ENCODE measurements around the gene KDM1A.
A peak's percentile ranks its signal among the peaks of the same experiment; 100 is the strongest.

KDM1A gene

DNA sequence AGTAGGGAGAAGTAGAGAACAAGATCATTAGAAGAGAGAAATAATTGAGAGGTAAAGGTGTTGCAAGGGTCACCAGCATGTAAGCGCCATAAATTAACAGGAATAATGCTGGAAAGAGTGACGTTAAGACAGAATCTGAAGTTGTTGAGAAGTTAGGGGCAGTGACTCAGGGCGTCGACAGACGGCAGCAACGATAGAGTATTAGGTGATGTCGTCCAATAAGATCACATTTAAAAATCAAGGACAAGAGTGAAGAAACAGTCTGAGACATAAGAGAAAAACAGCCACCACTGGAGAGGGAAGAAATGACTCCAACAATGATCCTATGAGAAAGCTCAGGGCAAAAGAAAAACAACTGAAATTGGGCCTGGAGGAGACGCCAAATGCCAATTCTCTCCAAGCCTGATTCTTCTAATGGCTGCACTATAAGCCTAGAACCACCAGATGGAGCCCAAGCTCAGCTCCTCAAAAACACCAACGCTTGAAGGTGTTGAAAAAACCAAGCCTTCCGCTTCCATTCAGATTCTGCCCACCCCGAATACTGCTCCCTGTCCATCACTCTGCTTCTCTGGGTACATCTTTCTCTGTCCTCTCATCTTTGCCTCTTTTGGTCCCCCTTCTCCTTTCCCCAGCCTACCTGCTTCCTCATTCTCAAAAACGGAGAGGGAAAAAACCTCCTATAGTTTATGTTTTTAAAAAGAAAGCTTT is 79.3 kb downstream of the KDM1A start (continued):
- TF ChIP-seq KLF10 (tag by site-specific recombination; IDR thresholded peaks at IDR 0.05): no peak
- TF ChIP-seq ZNF132 (tag by site-specific recombination; IDR thresholded peaks at IDR 0.05; ENCODE audit: borderline replicate concordance): no peak
- no peak for TF ChIP-seq ZNF311 (tag by site-specific recombination; IDR thresholded peaks at IDR 0.05; ENCODE audit: borderline replicate concordance)
- no peak for TF ChIP-seq ZNF350 (tag by site-specific recombination; IDR thresholded peaks at IDR 0.05)
- no peak for TF ChIP-seq HOXA7 (CRISPR knock-in tag; IDR thresholded peaks at IDR 0.05; ENCODE audit: borderline replicate concordance)
- no peak for TF ChIP-seq ZBTB48 (tag by site-specific recombination; IDR thresholded peaks at IDR 0.05)
- TF ChIP-seq BCL11B (tag by site-specific recombination; IDR thresholded peaks at IDR 0.05; ENCODE audit: low read depth): no peak
- TF ChIP-seq ZNF157 (tag by site-specific recombination; IDR thresholded peaks at IDR 0.05): no peak
- TF ChIP-seq ZNF19 (tag by site-specific recombination; IDR thresholded peaks at IDR 0.05; ENCODE audit: low read depth): no peak
- TF ChIP-seq ZNF658 (tag by site-specific recombination; IDR thresholded peaks at IDR 0.05): no peak
- TF ChIP-seq ZNF341 (tag by site-specific recombination; IDR thresholded peaks at IDR 0.05; ENCODE audit: low read depth): no peak
- no peak for TF ChIP-seq ZNF555 (tag by site-specific recombination; conservative IDR thresholded peaks at IDR 0.05)
- TF ChIP-seq, protein P1, sequence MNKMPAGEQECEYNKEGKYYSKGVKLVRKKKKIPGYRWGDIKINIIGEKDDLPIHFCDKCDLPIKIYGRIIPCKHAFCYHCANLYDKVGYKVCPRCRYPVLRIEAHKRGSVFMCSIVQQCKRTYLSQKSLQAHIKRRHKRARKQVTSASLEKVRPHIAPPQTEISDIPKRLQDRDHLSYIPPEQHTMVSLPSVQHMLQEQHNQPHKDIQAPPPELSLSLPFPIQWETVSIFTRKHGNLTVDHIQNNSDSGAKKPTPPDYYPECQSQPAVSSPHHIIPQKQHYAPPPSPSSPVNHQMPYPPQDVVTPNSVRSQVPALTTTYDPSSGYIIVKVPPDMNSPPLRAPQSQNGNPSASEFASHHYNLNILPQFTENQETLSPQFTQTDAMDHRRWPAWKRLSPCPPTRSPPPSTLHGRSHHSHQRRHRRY (tag by site-specific recombination; IDR thresholded peaks at IDR 0.05): no peak
- TF ChIP-seq, protein P2, sequence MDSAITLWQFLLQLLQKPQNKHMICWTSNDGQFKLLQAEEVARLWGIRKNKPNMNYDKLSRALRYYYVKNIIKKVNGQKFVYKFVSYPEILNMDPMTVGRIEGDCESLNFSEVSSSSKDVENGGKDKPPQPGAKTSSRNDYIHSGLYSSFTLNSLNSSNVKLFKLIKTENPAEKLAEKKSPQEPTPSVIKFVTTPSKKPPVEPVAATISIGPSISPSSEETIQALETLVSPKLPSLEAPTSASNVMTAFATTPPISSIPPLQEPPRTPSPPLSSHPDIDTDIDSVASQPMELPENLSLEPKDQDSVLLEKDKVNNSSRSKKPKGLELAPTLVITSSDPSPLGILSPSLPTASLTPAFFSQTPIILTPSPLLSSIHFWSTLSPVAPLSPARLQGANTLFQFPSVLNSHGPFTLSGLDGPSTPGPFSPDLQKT (IDR thresholded peaks at IDR 0.05; ENCODE audit: borderline replicate concordance, low read depth, low read length): no peak
- peak; percentile 97 for TF ChIP-seq ZBTB20 (tag by site-specific recombination; IDR thresholded peaks at IDR 0.05)
- TF ChIP-seq KLF1 (tag by site-specific recombination; IDR thresholded peaks at IDR 0.05): no peak
- TF ChIP-seq, protein P3, sequence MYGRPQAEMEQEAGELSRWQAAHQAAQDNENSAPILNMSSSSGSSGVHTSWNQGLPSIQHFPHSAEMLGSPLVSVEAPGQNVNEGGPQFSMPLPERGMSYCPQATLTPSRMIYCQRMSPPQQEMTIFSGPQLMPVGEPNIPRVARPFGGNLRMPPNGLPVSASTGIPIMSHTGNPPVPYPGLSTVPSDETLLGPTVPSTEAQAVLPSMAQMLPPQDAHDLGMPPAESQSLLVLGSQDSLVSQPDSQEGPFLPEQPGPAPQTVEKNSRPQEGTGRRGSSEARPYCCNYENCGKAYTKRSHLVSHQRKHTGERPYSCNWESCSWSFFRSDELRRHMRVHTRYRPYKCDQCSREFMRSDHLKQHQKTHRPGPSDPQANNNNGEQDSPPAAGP (tag by site-specific recombination; IDR thresholded peaks at IDR 0.05): no peak
- TF ChIP-seq GLIS2 (tag by site-specific recombination; IDR thresholded peaks at IDR 0.05): no peak
- peak; percentile 31 for TF ChIP-seq SETDB1 (IDR thresholded peaks at IDR 0.05; ENCODE audit: insufficient read length, low read length)
- TF ChIP-seq, protein P4, sequence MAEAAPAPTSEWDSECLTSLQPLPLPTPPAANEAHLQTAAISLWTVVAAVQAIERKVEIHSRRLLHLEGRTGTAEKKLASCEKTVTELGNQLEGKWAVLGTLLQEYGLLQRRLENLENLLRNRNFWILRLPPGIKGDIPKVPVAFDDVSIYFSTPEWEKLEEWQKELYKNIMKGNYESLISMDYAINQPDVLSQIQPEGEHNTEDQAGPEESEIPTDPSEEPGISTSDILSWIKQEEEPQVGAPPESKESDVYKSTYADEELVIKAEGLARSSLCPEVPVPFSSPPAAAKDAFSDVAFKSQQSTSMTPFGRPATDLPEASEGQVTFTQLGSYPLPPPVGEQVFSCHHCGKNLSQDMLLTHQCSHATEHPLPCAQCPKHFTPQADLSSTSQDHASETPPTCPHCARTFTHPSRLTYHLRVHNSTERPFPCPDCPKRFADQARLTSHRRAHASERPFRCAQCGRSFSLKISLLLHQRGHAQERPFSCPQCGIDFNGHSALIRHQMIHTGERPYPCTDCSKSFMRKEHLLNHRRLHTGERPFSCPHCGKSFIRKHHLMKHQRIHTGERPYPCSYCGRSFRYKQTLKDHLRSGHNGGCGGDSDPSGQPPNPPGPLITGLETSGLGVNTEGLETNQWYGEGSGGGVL (tag by site-specific recombination; IDR thresholded peaks at IDR 0.05): no peak
- TF ChIP-seq ZNF24 (tag by site-specific recombination; IDR thresholded peaks at IDR 0.05): 0 out of 2 replicates have a peak, but pooled peaks have one; percentile 41
- TF ChIP-seq, protein P5, sequence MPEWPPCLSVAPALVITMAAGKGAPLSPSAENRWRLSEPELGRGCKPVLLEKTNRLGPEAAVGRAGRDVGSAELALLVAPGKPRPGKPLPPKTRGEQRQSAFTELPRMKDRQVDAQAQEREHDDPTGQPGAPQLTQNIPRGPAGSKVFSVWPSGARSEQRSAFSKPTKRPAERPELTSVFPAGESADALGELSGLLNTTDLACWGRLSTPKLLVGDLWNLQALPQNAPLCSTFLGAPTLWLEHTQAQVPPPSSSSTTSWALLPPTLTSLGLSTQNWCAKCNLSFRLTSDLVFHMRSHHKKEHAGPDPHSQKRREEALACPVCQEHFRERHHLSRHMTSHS (tag by site-specific recombination; IDR thresholded peaks at IDR 0.05): no peak
- TF ChIP-seq, protein P6, sequence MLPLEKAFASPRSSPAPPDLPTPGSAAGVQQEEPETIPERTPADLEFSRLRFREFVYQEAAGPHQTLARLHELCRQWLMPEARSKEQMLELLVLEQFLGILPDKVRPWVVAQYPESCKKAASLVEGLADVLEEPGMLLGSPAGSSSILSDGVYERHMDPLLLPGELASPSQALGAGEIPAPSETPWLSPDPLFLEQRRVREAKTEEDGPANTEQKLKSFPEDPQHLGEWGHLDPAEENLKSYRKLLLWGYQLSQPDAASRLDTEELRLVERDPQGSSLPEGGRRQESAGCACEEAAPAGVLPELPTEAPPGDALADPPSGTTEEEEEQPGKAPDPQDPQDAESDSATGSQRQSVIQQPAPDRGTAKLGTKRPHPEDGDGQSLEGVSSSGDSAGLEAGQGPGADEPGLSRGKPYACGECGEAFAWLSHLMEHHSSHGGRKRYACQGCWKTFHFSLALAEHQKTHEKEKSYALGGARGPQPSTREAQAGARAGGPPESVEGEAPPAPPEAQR (tag by site-specific recombination; IDR thresholded peaks at IDR 0.05): no peak
- no peak for TF ChIP-seq ZNF548 (tag by site-specific recombination; IDR thresholded peaks at IDR 0.05)
- TF ChIP-seq, protein P7, sequence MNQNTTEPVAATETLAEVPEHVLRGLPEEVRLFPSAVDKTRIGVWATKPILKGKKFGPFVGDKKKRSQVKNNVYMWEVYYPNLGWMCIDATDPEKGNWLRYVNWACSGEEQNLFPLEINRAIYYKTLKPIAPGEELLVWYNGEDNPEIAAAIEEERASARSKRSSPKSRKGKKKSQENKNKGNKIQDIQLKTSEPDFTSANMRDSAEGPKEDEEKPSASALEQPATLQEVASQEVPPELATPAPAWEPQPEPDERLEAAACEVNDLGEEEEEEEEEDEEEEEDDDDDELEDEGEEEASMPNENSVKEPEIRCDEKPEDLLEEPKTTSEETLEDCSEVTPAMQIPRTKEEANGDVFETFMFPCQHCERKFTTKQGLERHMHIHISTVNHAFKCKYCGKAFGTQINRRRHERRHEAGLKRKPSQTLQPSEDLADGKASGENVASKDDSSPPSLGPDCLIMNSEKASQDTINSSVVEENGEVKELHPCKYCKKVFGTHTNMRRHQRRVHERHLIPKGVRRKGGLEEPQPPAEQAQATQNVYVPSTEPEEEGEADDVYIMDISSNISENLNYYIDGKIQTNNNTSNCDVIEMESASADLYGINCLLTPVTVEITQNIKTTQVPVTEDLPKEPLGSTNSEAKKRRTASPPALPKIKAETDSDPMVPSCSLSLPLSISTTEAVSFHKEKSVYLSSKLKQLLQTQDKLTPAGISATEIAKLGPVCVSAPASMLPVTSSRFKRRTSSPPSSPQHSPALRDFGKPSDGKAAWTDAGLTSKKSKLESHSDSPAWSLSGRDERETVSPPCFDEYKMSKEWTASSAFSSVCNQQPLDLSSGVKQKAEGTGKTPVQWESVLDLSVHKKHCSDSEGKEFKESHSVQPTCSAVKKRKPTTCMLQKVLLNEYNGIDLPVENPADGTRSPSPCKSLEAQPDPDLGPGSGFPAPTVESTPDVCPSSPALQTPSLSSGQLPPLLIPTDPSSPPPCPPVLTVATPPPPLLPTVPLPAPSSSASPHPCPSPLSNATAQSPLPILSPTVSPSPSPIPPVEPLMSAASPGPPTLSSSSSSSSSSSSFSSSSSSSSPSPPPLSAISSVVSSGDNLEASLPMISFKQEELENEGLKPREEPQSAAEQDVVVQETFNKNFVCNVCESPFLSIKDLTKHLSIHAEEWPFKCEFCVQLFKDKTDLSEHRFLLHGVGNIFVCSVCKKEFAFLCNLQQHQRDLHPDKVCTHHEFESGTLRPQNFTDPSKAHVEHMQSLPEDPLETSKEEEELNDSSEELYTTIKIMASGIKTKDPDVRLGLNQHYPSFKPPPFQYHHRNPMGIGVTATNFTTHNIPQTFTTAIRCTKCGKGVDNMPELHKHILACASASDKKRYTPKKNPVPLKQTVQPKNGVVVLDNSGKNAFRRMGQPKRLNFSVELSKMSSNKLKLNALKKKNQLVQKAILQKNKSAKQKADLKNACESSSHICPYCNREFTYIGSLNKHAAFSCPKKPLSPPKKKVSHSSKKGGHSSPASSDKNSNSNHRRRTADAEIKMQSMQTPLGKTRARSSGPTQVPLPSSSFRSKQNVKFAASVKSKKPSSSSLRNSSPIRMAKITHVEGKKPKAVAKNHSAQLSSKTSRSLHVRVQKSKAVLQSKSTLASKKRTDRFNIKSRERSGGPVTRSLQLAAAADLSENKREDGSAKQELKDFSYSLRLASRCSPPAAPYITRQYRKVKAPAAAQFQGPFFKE (tag by site-specific recombination; IDR thresholded peaks at IDR 0.05; ENCODE audit: borderline replicate concordance): no peak
- TF ChIP-seq ZNF529 (tag by site-specific recombination; IDR thresholded peaks at IDR 0.05; ENCODE audit: insufficient replicate concordance): no peak
- no peak for TF ChIP-seq ZBTB1 (tag by site-specific recombination; IDR thresholded peaks at IDR 0.05)

Measured in HEK293 (cell line).